Activated CD4-positive, alpha-beta T cell treated with anti-CD3 and anti-CD28 coated beads, Interleukin-2, amount 50 U/mL, for 16 hours (primary cell): Measurements from ENCODE around the gene ANKRD33B.
"Not testable (repeated sequence)": the region's sequence is repeated elsewhere in the genome, so short reads cannot be mapped to it uniquely, and the experiment has no call there.

Experiments
- DNase-seq: peaks from one replicate; pipeline ENCODE4 v3.0.0-alpha.2; 2020

The ANKRD33B gene

GRCh38 chr5:10664180-10664769, 100.4 kb downstream of the ANKRD33B start:
- DNase-seq: not testable (repeated sequence)

- DNase-seq: no peak
Measured at GRCh38 chr5:10665799-10666198, 101.9 kb downstream of the ANKRD33B start.

GRCh38 chr5:10666531-10667299, 102.8 kb downstream of the ANKRD33B start:
- no peak for DNase-seq

GRCh38 chr5:10667431-10668057, 103.7 kb downstream of the ANKRD33B start:
- DNase-seq: no peak

GRCh38 chr5:10668697-10669096, 104.8 kb downstream of the ANKRD33B start:
- no peak for DNase-seq

- DNase-seq: no peak
Measured at GRCh38 chr5:10669983-10670382, 106.1 kb downstream of the ANKRD33B start.

- DNase-seq: no peak
Measured at GRCh38 chr5:10671041-10672008, 107.5 kb downstream of the ANKRD33B start.

- DNase-seq: no peak
Measured at GRCh38 chr5:10672146-10673016, 108.5 kb downstream of the ANKRD33B start.

GRCh38 chr5:10673017-10673389, 109.1 kb downstream of the ANKRD33B start:
- no peak for DNase-seq

GRCh38 chr5:10673407-10673806, 109.5 kb downstream of the ANKRD33B start:
- DNase-seq: no peak

GRCh38 chr5:10674096-10674495, 110.2 kb downstream of the ANKRD33B start:
- no peak for DNase-seq

GRCh38 chr5:10674582-10674981, 110.7 kb downstream of the ANKRD33B start:
- DNase-seq: no peak

- no peak for DNase-seq
Measured at GRCh38 chr5:10675177-10675700, 111.4 kb downstream of the ANKRD33B start.

- DNase-seq: no peak
Measured at GRCh38 chr5:10676224-10676623, 112.4 kb downstream of the ANKRD33B start.

GRCh38 chr5:10676946-10677345, 113.1 kb downstream of the ANKRD33B start:
- no peak for DNase-seq

- DNase-seq: no peak
Measured at GRCh38 chr5:10677533-10677932, 113.7 kb downstream of the ANKRD33B start.

- DNase-seq: no peak
Measured at GRCh38 chr5:10678244-10678643, 114.4 kb downstream of the ANKRD33B start.

- DNase-seq: no peak
Measured at GRCh38 chr5:10679336-10679988, 115.6 kb downstream of the ANKRD33B start.

GRCh38 chr5:10680876-10681481, 117.1 kb downstream of the ANKRD33B start:
- DNase-seq: no peak
